A673 (cell line): Measurements from ENCODE around the gene SLC15A1. TPM values are rescaled to one million over a fixed set of nuclear protein-coding genes. Genes with fewer than 3 reads are reported as not detected.

Experiments
- BruUV-seq: library from RNA; stranded (reverse); fragments of 400-500 nt; replicated peaks from 2 replicates; lab custom pipeline; 2021; lab: Mats Ljungman, UMichigan
- CTCF ChIA-PET: fragments of 300-600 bp; sonication (Branson Sonifier 250); formaldehyde crosslinking; loops from one replicate; lab custom pipeline; 2022; ENCODE audit warnings: antibody characterized with exemption; lab: Charles Lee
- POLR2A ChIA-PET: fragments of 300-600 bp; sonication (Branson Sonifier 250); formaldehyde crosslinking; loops from one replicate; lab custom pipeline; 2022; ENCODE audit warnings: antibody characterized with exemption; ENCODE audit not compliant: low non-redundant PET; lab: Charles Lee
- DNase-seq: peaks from one replicate; pipeline ENCODE4 v3.0.0-alpha.2; 2015; ENCODE audit warnings: low spot score
- H3K27ac ChIP-seq: fragments of 200-600 bp; sonication (generic); 2 replicates; pipeline ENCODE4 v1.5.1; 2016; ENCODE audit warnings: mixed run types, low read depth, mild to moderate bottlenecking, mixed read lengths, antibody characterized with exemption, low read length; ENCODE audit not compliant: poor library complexity, severe bottlenecking
- H3K27me3 ChIP-seq: fragments of 200-600 bp; sonication (generic); replicated peaks from 2 replicates; pipeline ENCODE4 v1.6.1; 2017; ENCODE audit warnings: mixed run types, low read depth, mild to moderate bottlenecking, mixed read lengths, antibody characterized with exemption, low read length; ENCODE audit not compliant: insufficient read depth, poor library complexity
- H3K36me3 ChIP-seq: fragments of 200-600 bp; sonication (generic); 2 replicates; pipeline ENCODE4 v1.6.1; 2016; ENCODE audit warnings: mixed run types, mild to moderate bottlenecking, mixed read lengths, antibody characterized with exemption, low read length; ENCODE audit not compliant: insufficient read depth, poor library complexity, severe bottlenecking
- H3K4me1 ChIP-seq: fragments of 200-600 bp; sonication (generic); 2 replicates; pipeline ENCODE4 v1.6.1; 2017; ENCODE audit warnings: mixed run types, mild to moderate bottlenecking, mixed read lengths, antibody characterized with exemption, low read length; ENCODE audit not compliant: insufficient read depth, poor library complexity, severe bottlenecking
- H3K4me3 ChIP-seq: fragments of 200-600 bp; sonication (generic); 2 replicates; pipeline ENCODE4 v1.5.1; 2016; ENCODE audit warnings: low read depth, mixed run types, mild to moderate bottlenecking, mixed read lengths, low read length; ENCODE audit not compliant: poor library complexity, severe bottlenecking
- H3K9me3 ChIP-seq: fragments of 200-600 bp; sonication (generic); 2 replicates; pipeline ENCODE4 v1.6.1; 2016; ENCODE audit warnings: mixed run types, low read depth, mild to moderate bottlenecking, mixed read lengths, antibody characterized with exemption, low read length; ENCODE audit not compliant: poor library complexity, severe bottlenecking
- CTCF ChIP-seq: fragments of 300-800, 200-600 bp; sonication (generic); conservative IDR thresholded peaks from 2 replicates; pipeline ENCODE4 v1.5.1; 2017; ENCODE audit warnings: low read depth, mild to moderate bottlenecking, antibody characterized with exemption, low read length, moderate library complexity, mixed read lengths
- EZH2 ChIP-seq: fragments of 200-600 bp; sonication (generic); IDR thresholded peaks from 2 replicates; pipeline ENCODE4 v1.6.1; 2017; ENCODE audit warnings: borderline replicate concordance, low read depth, mild to moderate bottlenecking, mixed read lengths, antibody characterized with exemption, low read length; ENCODE audit not compliant: poor library complexity, severe bottlenecking
- intact Hi-C: fragments of 100-400 bp; cut with micrococcal nuclease; formaldehyde crosslinking; loops from one replicate; pipeline ENCODE4 v1.10.0; 2022; ENCODE audit not compliant: unreplicated experiment
- total RNA-seq: library from RNA; stranded (reverse); gene quantifications from 2 replicates; pipeline ENCODE4 v1.2.3, GENCODE V29; 2021

SLC15A1 gene
- total RNA-seq, 1 experiment from 2014 or later, result not detected

- no peaks in the 10 kb centered on the region for H3K9me3 ChIP-seq
- no peak overlapping the region for H3K4me3 ChIP-seq
- H3K36me3 ChIP-seq, result no peaks in the 10 kb centered on the region
- DNase-seq, result no peak
- no peaks in the 10 kb centered on the region for H3K27me3 ChIP-seq
- POLR2A ChIA-PET, result no interaction called here
- TF ChIP-seq CTCF (no peak), EZH2 (no peak)
- BruUV-seq, result no TSS peak
- H3K27ac ChIP-seq, result no peak overlapping the region
- CTCF ChIA-PET, result no interaction called here
- no peaks in the 10 kb centered on the region for H3K4me1 ChIP-seq
- intact Hi-C loops, result no loop called here
These were observed 67.3 kb downstream of the SLC15A1 start for GRCh38 chr13:98685146-98685545.

- POLR2A ChIA-PET, result no interaction called here
- DNase-seq, result no peak
- H3K4me3 ChIP-seq, result no peak overlapping the region
These were observed 71.4 kb downstream of the SLC15A1 start for GRCh38 chr13:98681049-98681448.

GRCh38 chr13:98678741-98679140 lies 73.7 kb downstream of the SLC15A1 start:
- ChIA-PET CTCF (no interaction called here), POLR2A (no interaction called here)
- H3K36me3 ChIP-seq, result no peaks in the 10 kb centered on the region
- DNase-seq, result no peak
- TF ChIP-seq EZH2 (no peak), CTCF (no peak)
- H3K9me3 ChIP-seq, result no peaks in the 10 kb centered on the region
- no peaks in the 10 kb centered on the region for H3K4me1 ChIP-seq
- intact Hi-C loops, result no loop called here
- no peaks in the 10 kb centered on the region for H3K27me3 ChIP-seq
- no TSS peak for BruUV-seq
- no peak overlapping the region for H3K4me3 ChIP-seq
- no peak overlapping the region for H3K27ac ChIP-seq

More at GRCh38 chr13:98681049-98681448, 71.4 kb downstream of the SLC15A1 start:
- Histone ChIP-seq H3K4me1 (no peaks in the 10 kb centered on the region), H3K9me3 (no peaks in the 10 kb centered on the region), H3K27me3 (no peaks in the 10 kb centered on the region), H3K27ac (no peak overlapping the region), H3K36me3 (no peaks in the 10 kb centered on the region)
- intact Hi-C loops, result no loop called here
- no TSS peak for BruUV-seq
- TF ChIP-seq EZH2, result no peak
- TF ChIP-seq CTCF, result no peak
- CTCF ChIA-PET, result interaction anchor here (1.6 kb wide), 1 partner anchor 159 kb away, joined by 5 read pairs; no protein-coding TSS in a partner anchor
